Glutamatergic neuron (in vitro differentiated cells): ENCODE measurements around the gene LIN7C. TPM values are rescaled to one million over a fixed set of nuclear protein-coding genes. Genes with fewer than 3 reads are reported as not detected.

Experiments
- DNase-seq: peaks from one replicate; pipeline ENCODE4 v3.0.0; 2022
- H3K27ac Mint-ChIP-seq: one replicate; pipeline ENCODE4 v1.8.0; 2020; ENCODE audit warnings: mild to moderate bottlenecking, mixed read lengths, inconsistent platforms; ENCODE audit not compliant: unreplicated experiment
- H3K27me3 Mint-ChIP-seq: one replicate; pipeline ENCODE4 v1.8.0; 2020; ENCODE audit warnings: mild to moderate bottlenecking, moderate library complexity, mixed read lengths, inconsistent platforms; ENCODE audit not compliant: unreplicated experiment
- H3K36me3 Mint-ChIP-seq: one replicate; pipeline ENCODE4 v1.8.0; 2020; ENCODE audit warnings: mild to moderate bottlenecking, mixed read lengths, inconsistent platforms; ENCODE audit not compliant: unreplicated experiment
- H3K4me1 Mint-ChIP-seq: one replicate; pipeline ENCODE4 v1.8.0; 2020; ENCODE audit warnings: mild to moderate bottlenecking, low read depth, mixed read lengths, inconsistent platforms; ENCODE audit not compliant: unreplicated experiment
- H3K4me3 Mint-ChIP-seq: one replicate; pipeline ENCODE4 v1.8.0; 2020; ENCODE audit warnings: mild to moderate bottlenecking, mixed read lengths, inconsistent platforms; ENCODE audit not compliant: unreplicated experiment
- H3K9me3 Mint-ChIP-seq: one replicate; pipeline ENCODE4 v1.8.0; 2020; ENCODE audit warnings: mild to moderate bottlenecking, moderate library complexity, mixed read lengths, inconsistent platforms; ENCODE audit not compliant: unreplicated experiment
- total RNA-seq: library from RNA; stranded (reverse); fragmentation: NEBNext Ultra II Directional; extraction: Animal tissue kit (Norgen Biotek cat#: 25700); gene quantifications from one replicate; pipeline ENCODE4 v1.2.1, GENCODE V29; 2021; ENCODE audit not compliant: unreplicated experiment
- TF ChIP-seq, protein P1 (sequence below): fragments of 200-600 bp; sonication (generic); IDR thresholded peaks from one replicate; pipeline ENCODE4 v1.5.0; 2021; ENCODE audit not compliant: partially characterized antibody, unreplicated experiment

The LIN7C gene
- total RNA-seq, 1 donor from 2014 or later = 44.7 TPM

GRCh38 chr11:27460158-27460978 is 46.2 kb downstream of the LIN7C start:
- Mint-ChIP-seq H3K4me3 (peak overlapping the region; percentile 81), H3K27ac (peak overlapping the region; percentile 95), H3K27me3 (no peaks in the 10 kb centered on the region), H3K36me3 (no peaks in the 10 kb centered on the region), H3K4me1 (peaks cover 51% of the 10 kb centered on the region), H3K9me3 (peaks cover 3% of the 10 kb centered on the region)
- no peak for DNase-seq
- TF ChIP-seq, protein P1, sequence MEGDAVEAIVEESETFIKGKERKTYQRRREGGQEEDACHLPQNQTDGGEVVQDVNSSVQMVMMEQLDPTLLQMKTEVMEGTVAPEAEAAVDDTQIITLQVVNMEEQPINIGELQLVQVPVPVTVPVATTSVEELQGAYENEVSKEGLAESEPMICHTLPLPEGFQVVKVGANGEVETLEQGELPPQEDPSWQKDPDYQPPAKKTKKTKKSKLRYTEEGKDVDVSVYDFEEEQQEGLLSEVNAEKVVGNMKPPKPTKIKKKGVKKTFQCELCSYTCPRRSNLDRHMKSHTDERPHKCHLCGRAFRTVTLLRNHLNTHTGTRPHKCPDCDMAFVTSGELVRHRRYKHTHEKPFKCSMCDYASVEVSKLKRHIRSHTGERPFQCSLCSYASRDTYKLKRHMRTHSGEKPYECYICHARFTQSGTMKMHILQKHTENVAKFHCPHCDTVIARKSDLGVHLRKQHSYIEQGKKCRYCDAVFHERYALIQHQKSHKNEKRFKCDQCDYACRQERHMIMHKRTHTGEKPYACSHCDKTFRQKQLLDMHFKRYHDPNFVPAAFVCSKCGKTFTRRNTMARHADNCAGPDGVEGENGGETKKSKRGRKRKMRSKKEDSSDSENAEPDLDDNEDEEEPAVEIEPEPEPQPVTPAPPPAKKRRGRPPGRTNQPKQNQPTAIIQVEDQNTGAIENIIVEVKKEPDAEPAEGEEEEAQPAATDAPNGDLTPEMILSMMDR = no peak

DNA sequence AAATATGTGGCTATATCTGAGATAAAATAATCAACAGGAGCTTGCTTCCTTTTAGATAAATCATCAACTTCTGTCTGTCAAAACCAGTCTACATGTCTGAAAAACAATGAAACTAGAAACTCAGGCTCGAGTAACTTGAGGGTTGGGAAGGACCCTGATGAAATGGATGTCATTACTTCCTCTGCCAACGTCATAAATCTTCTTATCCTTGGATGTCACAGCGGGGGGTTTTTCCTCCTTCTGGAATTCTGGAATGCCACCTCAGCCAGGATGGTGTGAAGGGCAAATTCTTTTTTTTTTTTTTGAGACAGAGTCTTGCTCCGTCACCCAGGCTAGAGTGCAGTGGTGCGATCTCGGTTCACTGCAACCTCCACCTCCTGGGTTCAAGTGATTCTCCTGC is 47.4 kb downstream of the LIN7C start:
- Mint-ChIP-seq H3K4me1 (peaks cover 45% of the 10 kb centered on the region), H3K4me3 (no peak overlapping the region), H3K27ac (peak overlapping the region; percentile 59), H3K27me3 (no peaks in the 10 kb centered on the region), H3K9me3 (peaks cover 3% of the 10 kb centered on the region), H3K36me3 (no peaks in the 10 kb centered on the region)
- TF ChIP-seq, protein P1 = no peak
- DNase-seq = no peak

GRCh38 chr11:27458182-27458581 is 48.4 kb downstream of the LIN7C start:
- Mint-ChIP-seq H3K36me3 (no peaks in the 10 kb centered on the region), H3K27me3 (peaks cover 2% of the 10 kb centered on the region), H3K4me1 (peaks cover 43% of the 10 kb centered on the region), H3K4me3 (no peak overlapping the region), H3K9me3 (peaks cover 3% of the 10 kb centered on the region), H3K27ac (no peak overlapping the region)
- no peak for DNase-seq
- TF ChIP-seq, protein P1 = no peak

- DNase-seq = no peak
- TF ChIP-seq, protein P1 = no peak
- Mint-ChIP-seq H3K27ac (no peak overlapping the region), H3K27me3 (peaks cover 2% of the 10 kb centered on the region), H3K4me1 (peaks cover 41% of the 10 kb centered on the region), H3K4me3 (no peak overlapping the region), H3K36me3 (no peaks in the 10 kb centered on the region), H3K9me3 (peaks cover 3% of the 10 kb centered on the region)
These were observed 49.7 kb downstream of the LIN7C start for GRCh38 chr11:27456795-27457329.
